Omental fat pad (tissue), 4 donors: ENCODE measurements around the gene CXCL5. TPM values are rescaled to one million over a fixed set of nuclear protein-coding genes. Genes with fewer than 3 reads are reported as not detected.

ENCODE experiments used
- ATAC-seq: fragments of 150-250 bp; one replicate; pipeline ENCODE4 v1.9.1; 2016; ENCODE audit warnings: mild to moderate bottlenecking, moderate library complexity; ENCODE audit not compliant: low FRiP score
- DNase-seq: peaks from one replicate; pipeline ENCODE4 v3.0.0-alpha.2; 2019; ENCODE audit warnings: low spot score
- CTCF ChIP-seq, 3 donors: fragments of 450-650 bp; IDR thresholded peaks; one replicate each; pipeline ENCODE4 v1.5.1; 2016 to 2017; ENCODE audit warnings: antibody characterized with exemption in 3 of 3, mild to moderate bottlenecking in 3 of 3, moderate library complexity in 2 of 3
- total RNA-seq, 4 donors: library from RNA; depleted of rRNA; stranded (reverse); fragments of >200 nt; gene quantifications; one replicate each; pipeline ENCODE4 v1.1.0, GENCODE V29; 2016

CXCL5 gene
- total RNA-seq: 1 to 10 TPM in 1 of 4 donors, under 1 TPM in 1, not detected in 2; 0.56 to 1.8 TPM

- ATAC-seq (peak; percentile 71), DNase-seq (no peak)
- TF ChIP-seq CTCF (IDR thresholded peaks at IDR 0.05): no peak
Measured at GRCh38 chr4:73998040-73999011, at the start of gene CXCL5. TSS of gene CXCL5 (minus strand) at chr4:73998677. CDS start at chr4:73998581, 96 bp downstream.

GRCh38 chr4:74047152-74047551 lies 48.7 kb upstream of the CXCL5 start:
- no peak for DNase-seq
- TF ChIP-seq CTCF (IDR thresholded peaks at IDR 0.05): no peak
- ATAC-seq: no peak

GRCh38 chr4:74045772-74046171 lies 47.3 kb upstream of the CXCL5 start:
- DNase-seq: no peak
- no peak for TF ChIP-seq CTCF (IDR thresholded peaks at IDR 0.05)
- no peak for ATAC-seq

GRCh38 chr4:74045247-74045646 lies 46.8 kb upstream of the CXCL5 start:
- ATAC-seq (no peak), DNase-seq (no peak)
- TF ChIP-seq CTCF (IDR thresholded peaks at IDR 0.05): no peak

- DNase-seq (no peak), ATAC-seq (no peak)
- TF ChIP-seq CTCF (IDR thresholded peaks at IDR 0.05): no peak
Measured at GRCh38 chr4:74044677-74045076, 46.2 kb upstream of the CXCL5 start.

GRCh38 chr4:74042681-74043080 lies 44.2 kb upstream of the CXCL5 start:
- DNase-seq (no peak), ATAC-seq (no peak)
- no peak for TF ChIP-seq CTCF (IDR thresholded peaks at IDR 0.05)

GRCh38 chr4:74041418-74041817 lies 42.9 kb upstream of the CXCL5 start:
- ATAC-seq (no peak), DNase-seq (no peak)
- no peak for TF ChIP-seq CTCF (IDR thresholded peaks at IDR 0.05)
